ENCODE data around the gene NATD1.

- TF ChIP-seq CTCF (IDR thresholded peaks at IDR 0.05) = no peak
- TF ChIP-seq EP300 (IDR thresholded peaks at IDR 0.05) = no peak
- TF ChIP-seq POLR2A (IDR thresholded peaks at IDR 0.05; ENCODE audit: low read depth) = no peak
Observed at GRCh38 chr17:21213638-21214014, 39.6 kb downstream of the NATD1 start.
